ENCODE measurements around the gene FSD2.
"Not testable (repeated sequence)": the region's sequence is repeated elsewhere in the genome, so short reads cannot be mapped to it uniquely, and the experiment has no call there.

- not testable (repeated sequence) for TF ChIP-seq CEBPZ (IDR thresholded peaks at IDR 0.05; ENCODE audit: borderline replicate concordance, low read depth, low read length); LARP7 (IDR thresholded peaks at IDR 0.05); TEAD4 (IDR thresholded peaks at IDR 0.05; ENCODE audit: low read length); TEAD4 (CRISPR knock-in tag; IDR thresholded peaks at IDR 0.05; ENCODE audit: borderline replicate concordance); RBM22 (IDR thresholded peaks at IDR 0.05; ENCODE audit: low read depth, low read length, poor library complexity, severe bottlenecking); MAZ (CRISPR knock-in tag; conservative IDR thresholded peaks at IDR 0.05 in 1 of 2, IDR thresholded peaks at IDR 0.05 in 1 of 2); TCF7 (IDR thresholded peaks at IDR 0.05; ENCODE audit: borderline replicate concordance); ZNF589 (CRISPR knock-in tag; IDR thresholded peaks at IDR 0.05; ENCODE audit: low read depth); RBBP5 (IDR thresholded peaks at IDR 0.05; ENCODE audit: borderline replicate concordance, insufficient read depth, low read length, poor library complexity, severe bottlenecking); SREBF2 (CRISPR knock-in tag; IDR thresholded peaks at IDR 0.05); NFIC (IDR thresholded peaks at IDR 0.05); HSF4 (CRISPR knock-in tag; IDR thresholded peaks at IDR 0.05; ENCODE audit: borderline replicate concordance); SNRNP70 (optimal IDR thresholded peaks at IDR 0.05; ENCODE audit: low read depth, low read length)
- TF ChIP-seq, protein P1, sequence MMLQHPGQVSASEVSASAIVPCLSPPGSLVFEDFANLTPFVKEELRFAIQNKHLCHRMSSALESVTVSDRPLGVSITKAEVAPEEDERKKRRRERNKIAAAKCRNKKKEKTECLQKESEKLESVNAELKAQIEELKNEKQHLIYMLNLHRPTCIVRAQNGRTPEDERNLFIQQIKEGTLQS (IDR thresholded peaks at IDR 0.05) = not testable (repeated sequence)
- TF ChIP-seq, protein P1 (CRISPR knock-in tag; conservative IDR thresholded peaks at IDR 0.05) = not testable (repeated sequence)
- TF ChIP-seq, protein P2, sequence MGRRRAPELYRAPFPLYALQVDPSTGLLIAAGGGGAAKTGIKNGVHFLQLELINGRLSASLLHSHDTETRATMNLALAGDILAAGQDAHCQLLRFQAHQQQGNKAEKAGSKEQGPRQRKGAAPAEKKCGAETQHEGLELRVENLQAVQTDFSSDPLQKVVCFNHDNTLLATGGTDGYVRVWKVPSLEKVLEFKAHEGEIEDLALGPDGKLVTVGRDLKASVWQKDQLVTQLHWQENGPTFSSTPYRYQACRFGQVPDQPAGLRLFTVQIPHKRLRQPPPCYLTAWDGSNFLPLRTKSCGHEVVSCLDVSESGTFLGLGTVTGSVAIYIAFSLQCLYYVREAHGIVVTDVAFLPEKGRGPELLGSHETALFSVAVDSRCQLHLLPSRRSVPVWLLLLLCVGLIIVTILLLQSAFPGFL (CRISPR knock-in tag; IDR thresholded peaks at IDR 0.05) = not testable (repeated sequence)
Measured at GRCh38 chr15:82821851-82822250, 16.0 kb upstream of the FSD2 start.
